OCI-LY7 (cell line): ENCODE results near the gene PLCB2. TPM values are rescaled to one million over a fixed set of nuclear protein-coding genes. Genes with fewer than 3 reads are reported as not detected.
A peak's percentile ranks its signal among the peaks of the same experiment; 100 is the strongest.

ENCODE experiments used
- BruUV-seq: library from RNA; stranded (reverse); fragments of 400-500 nt; replicated peaks from 2 replicates; lab custom pipeline; 2021; lab: Mats Ljungman, UMichigan
- CTCF ChIA-PET: fragments of 300-600 bp; sonication (Branson Sonifier 250); formaldehyde crosslinking; loops from one replicate; lab custom pipeline; 2022; ENCODE audit warnings: antibody characterized with exemption; ENCODE audit not compliant: unreplicated experiment; lab: Charles Lee
- POLR2A ChIA-PET: fragments of 300-600 bp; sonication (Branson Sonifier 250); formaldehyde crosslinking; loops from one replicate; lab custom pipeline; 2022; ENCODE audit warnings: antibody characterized with exemption; lab: Charles Lee
- DNase-seq: peaks from one replicate; pipeline ENCODE4 v3.0.0-alpha.2; 2015; ENCODE audit warnings: low spot score
- H2AFZ ChIP-seq: fragments of 200-600 bp; sonication (generic), shearing (Covaris generic); 2 replicates; pipeline ENCODE4 v1.6.1; 2014; ENCODE audit warnings: mild to moderate bottlenecking, antibody characterized with exemption, low read length, moderate library complexity
- H3K27ac ChIP-seq: fragments of 200-600 bp; sonication (generic); 2 replicates; pipeline ENCODE4 v1.5.1; 2014; ENCODE audit warnings: mixed run types, low read depth, mild to moderate bottlenecking, moderate library complexity, low read length, inconsistent platforms; ENCODE audit not compliant: poor library complexity, severe bottlenecking
- H3K36me3 ChIP-seq: fragments of 200-600 bp; sonication (generic); 2 replicates; pipeline ENCODE4 v1.6.1; 2014; ENCODE audit warnings: mild to moderate bottlenecking, antibody characterized with exemption, low read length, moderate library complexity, mixed read lengths; ENCODE audit not compliant: insufficient read depth
- H3K4me1 ChIP-seq: fragments of 200-600 bp; sonication (generic); 2 replicates; pipeline ENCODE4 v1.5.1; 2014; ENCODE audit warnings: mild to moderate bottlenecking, low read length; ENCODE audit not compliant: insufficient read depth, poor library complexity, severe bottlenecking
- H3K4me2 ChIP-seq: fragments of 200-600 bp; sonication (generic); 2 replicates; pipeline ENCODE4 v1.6.1; 2014; ENCODE audit warnings: mild to moderate bottlenecking, low read length
- H3K4me3 ChIP-seq: fragments of 200-600 bp; sonication (generic); 2 replicates; pipeline ENCODE4 v1.5.1; 2014; ENCODE audit warnings: mild to moderate bottlenecking, low read depth, low read length; ENCODE audit not compliant: poor library complexity, severe bottlenecking
- H3K79me2 ChIP-seq: fragments of 200-600 bp; sonication (generic); 2 replicates; pipeline ENCODE4 v1.6.1; 2016; ENCODE audit warnings: low read depth, mild to moderate bottlenecking, low read length, moderate library complexity, mixed read lengths; ENCODE audit not compliant: insufficient read depth
- H3K9me2 ChIP-seq: fragments of 200-600 bp; sonication (generic); 2 replicates; pipeline ENCODE4 v1.6.1; 2016; ENCODE audit warnings: mild to moderate bottlenecking, low read length, mixed read lengths; ENCODE audit not compliant: insufficient read depth
- H3K9me3 ChIP-seq: fragments of 200-600 bp; sonication (generic); 2 replicates; pipeline ENCODE4 v1.6.1; 2014; ENCODE audit warnings: mild to moderate bottlenecking, mixed run types, low read length, mixed read lengths
- H4K20me1 ChIP-seq: fragments of 200-600 bp; sonication (generic); 2 replicates; pipeline ENCODE4 v1.6.1; 2014; ENCODE audit warnings: mild to moderate bottlenecking, antibody characterized with exemption, low read length, moderate library complexity, mixed read lengths; ENCODE audit not compliant: insufficient read depth
- CTCF ChIP-seq: fragments of 200-600 bp; sonication (generic); conservative IDR thresholded peaks from 2 replicates; pipeline ENCODE4 v1.5.1; 2014; ENCODE audit warnings: mild to moderate bottlenecking, antibody characterized with exemption, low read length, moderate library complexity, mixed read lengths
- EZH2phosphoT487 ChIP-seq: fragments of 200-600 bp; sonication (generic); IDR thresholded peaks from 2 replicates; pipeline ENCODE4 v1.6.1; 2018; ENCODE audit warnings: low read depth, borderline replicate concordance, mild to moderate bottlenecking, mixed run types, antibody characterized with exemption, low read length, moderate library complexity, mixed read lengths
- intact Hi-C: fragments of 100-400 bp; cut with micrococcal nuclease; formaldehyde crosslinking; loops from one replicate; pipeline ENCODE4 v1.10.0; 2022; ENCODE audit not compliant: unreplicated experiment
- total RNA-seq, 2 experiments: library from RNA; depleted of rRNA in 1 of 2; stranded (reverse); fragments of >200 nt in 1 of 2; shearing (Covaris generic) in 1 of 2; gene quantifications; 2 replicates each; pipeline ENCODE4 v1.2.3, GENCODE V29; 2014 to 2022

The PLCB2 gene
- total RNA-seq, 2 experiments from 2014 or later, result 9.6 TPM; not detected in 1

- intact Hi-C loops, result no loop called here
- Histone ChIP-seq H3K4me3 (no peak overlapping the region), H3K4me2 (peak overlapping the region; percentile 55; the same call in 1 of the 2 replicates), H3K9me2 (no peaks in the 10 kb centered on the region), H3K27ac (no peak overlapping the region), H4K20me1 (no peaks in the 10 kb centered on the region), H3K4me1 (peaks cover 13% of the 10 kb centered on the region), H2AFZ (no peak overlapping the region), H3K36me3 (no peaks in the 10 kb centered on the region; the same call in 1 of the 2 replicates), H3K79me2 (no peaks in the 10 kb centered on the region), H3K9me3 (no peaks in the 10 kb centered on the region)
- CTCF ChIA-PET, result no interaction called here
- no peak for TF ChIP-seq EZH2phosphoT487
- TF ChIP-seq CTCF, result no peak
- DNase-seq, result no peak
- BruUV-seq, result no TSS peak
- POLR2A ChIA-PET, result no interaction called here
These were observed 29.7 kb downstream of the PLCB2 start for GRCh38 chr15:40278026-40278425.

- no TSS peak for BruUV-seq
- TF ChIP-seq EZH2phosphoT487 (no peak), CTCF (no peak)
- Histone ChIP-seq H3K9me2 (no peaks in the 10 kb centered on the region), H3K27ac (no peak overlapping the region), H3K79me2 (no peaks in the 10 kb centered on the region), H3K4me2 (peak overlapping the region; percentile 55), H3K4me3 (no peak overlapping the region), H3K36me3 (no peaks in the 10 kb centered on the region; the same call in 1 of the 2 replicates), H2AFZ (no peak overlapping the region), H4K20me1 (no peaks in the 10 kb centered on the region), H3K4me1 (peaks cover 13% of the 10 kb centered on the region), H3K9me3 (no peaks in the 10 kb centered on the region)
- DNase-seq, result peak; percentile 20
- ChIA-PET CTCF (no interaction called here), POLR2A (no interaction called here)
- intact Hi-C loops, result no loop called here
These were observed 30.3 kb downstream of the PLCB2 start for GRCh38 chr15:40277471-40277870.

- H3K79me2 ChIP-seq, result no peaks in the 10 kb centered on the region
- POLR2A ChIA-PET, result no interaction called here
- H3K4me1 ChIP-seq, result peaks cover 13% of the 10 kb centered on the region
- H3K9me2 ChIP-seq, result no peaks in the 10 kb centered on the region
- H3K9me3 ChIP-seq, result no peaks in the 10 kb centered on the region
- H3K27ac ChIP-seq, result no peak overlapping the region
- H3K36me3 ChIP-seq, result no peaks in the 10 kb centered on the region; the same call in 1 of the 2 replicates
- DNase-seq, result no peak
- no peak for TF ChIP-seq CTCF
- no peak for TF ChIP-seq EZH2phosphoT487
- no TSS peak for BruUV-seq
- H3K4me3 ChIP-seq, result no peak overlapping the region
- H2AFZ ChIP-seq, result no peak overlapping the region
- CTCF ChIA-PET, result no interaction called here
- intact Hi-C loops, result no loop called here
- peak overlapping the region; percentile 55 for H3K4me2 ChIP-seq
- no peaks in the 10 kb centered on the region for H4K20me1 ChIP-seq
These were observed 30.8 kb downstream of the PLCB2 start for GRCh38 chr15:40276927-40277326.
